Activated CD4-positive, alpha-beta T cell treated with anti-CD3 and anti-CD28 coated beads, Interleukin-2, amount 10 ng/mL, durations not matched to agents 7 days and 5 days (primary cell): Measurements from ENCODE around the gene WIPF2. TPM values are rescaled to one million over a fixed set of nuclear protein-coding genes. Genes with fewer than 3 reads are reported as not detected.
A peak's percentile ranks its signal among the peaks of the same experiment; 100 is the strongest.

ENCODE experiments used
- CTCF ChIA-PET: fragments of 350-600 bp; sonication (Branson Sonifier 250); formaldehyde crosslinking; loops from one replicate; lab custom pipeline; 2021; ENCODE audit warnings: antibody characterized with exemption; lab: Charles Lee
- POLR2A ChIA-PET: fragments of 350-600 bp; sonication (Branson Sonifier 250); formaldehyde crosslinking; loops from one replicate; lab custom pipeline; 2021; ENCODE audit warnings: antibody characterized with exemption; lab: Charles Lee
- DNase-seq: peaks from one replicate; pipeline ENCODE4 v3.0.0-alpha.2; 2020
- H3K27ac Mint-ChIP-seq: one replicate; pipeline ENCODE4 v1.8.0; 2021; ENCODE audit warnings: mild to moderate bottlenecking, moderate library complexity, mixed read lengths
- H3K27me3 Mint-ChIP-seq: one replicate; pipeline ENCODE4 v1.8.0; 2021; ENCODE audit warnings: mixed read lengths
- H3K36me3 Mint-ChIP-seq: one replicate; pipeline ENCODE4 v1.8.0; 2021; ENCODE audit warnings: low read depth, mixed read lengths
- H3K4me1 Mint-ChIP-seq: one replicate; pipeline ENCODE4 v1.8.0; 2021; ENCODE audit warnings: mixed read lengths
- H3K4me3 Mint-ChIP-seq: one replicate; pipeline ENCODE4 v1.8.0; 2021; ENCODE audit warnings: mild to moderate bottlenecking, moderate library complexity, mixed read lengths
- H3K9me3 Mint-ChIP-seq: one replicate; pipeline ENCODE4 v1.8.0; 2021; ENCODE audit warnings: mixed read lengths
- total RNA-seq, 2 experiments: library from RNA; stranded (reverse); gene quantifications; one replicate each; pipeline ENCODE4 v1.2.3, GENCODE V29; 2021

WIPF2 gene
- total RNA-seq, 2 experiments from 2014 or later = 23.7 to 26.7 TPM

DNA sequence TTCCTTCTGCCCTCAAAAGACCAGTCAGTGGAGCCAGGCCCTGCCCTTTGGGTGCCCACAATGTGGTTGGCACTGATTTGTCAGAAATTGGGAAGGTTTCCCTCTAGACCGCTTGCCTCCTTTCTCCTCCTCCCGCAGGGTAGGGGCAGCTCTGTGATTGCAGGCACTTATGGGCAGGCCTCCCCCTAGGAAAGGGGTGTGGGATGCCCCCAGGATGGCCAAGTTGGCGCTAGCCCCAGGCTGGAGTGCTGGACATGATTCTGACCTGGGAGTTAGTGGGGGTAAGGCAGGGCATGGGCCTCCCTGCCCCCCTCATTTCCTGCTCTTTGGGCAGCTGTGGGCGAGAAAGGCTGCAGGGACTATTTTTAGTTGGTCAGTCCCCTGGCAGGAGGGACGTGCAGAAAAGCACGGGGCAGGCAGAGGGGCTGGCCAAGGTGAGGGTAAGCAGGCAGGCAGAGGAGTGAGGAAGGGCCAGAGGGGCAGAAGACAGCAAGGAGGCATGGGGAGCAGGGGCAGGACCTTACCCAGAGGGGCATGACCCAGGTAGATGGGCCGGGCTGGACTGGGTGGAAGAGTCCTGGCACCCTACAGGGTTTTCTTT is 93.1 kb downstream of the WIPF2 start:
- CTCF ChIA-PET = interaction anchor here (0.5 to 4.2 kb wide), 6 partner anchors 9 to 43 kb away, joined by 3 to 22 read pairs (median 3); no protein-coding TSS in a partner anchor
- Mint-ChIP-seq H3K9me3 (no peaks in the 10 kb centered on the region), H3K4me1 (peaks cover 55% of the 10 kb centered on the region), H3K27me3 (no peaks in the 10 kb centered on the region), H3K27ac (peak overlapping the region; percentile 42), H3K36me3 (no peaks in the 10 kb centered on the region), H3K4me3 (no peak overlapping the region)
- no peak for DNase-seq
- POLR2A ChIA-PET = no interaction called here

GRCh38 chr17:40312893-40313667 is 94.0 kb downstream of the WIPF2 start:
- Mint-ChIP-seq H3K27me3 (no peaks in the 10 kb centered on the region), H3K4me1 (peaks cover 62% of the 10 kb centered on the region), H3K27ac (no peak overlapping the region), H3K36me3 (no peaks in the 10 kb centered on the region), H3K9me3 (no peaks in the 10 kb centered on the region), H3K4me3 (no peak overlapping the region)
- ChIA-PET CTCF (interaction anchor here (0.5 to 4.2 kb wide), 4 partner anchors 9 to 42 kb away, joined by 3 to 22 read pairs (median 4); no protein-coding TSS in a partner anchor), POLR2A (no interaction called here)
- DNase-seq = no peak

GRCh38 chr17:40313668-40314583 is 94.8 kb downstream of the WIPF2 start:
- Mint-ChIP-seq H3K36me3 (peaks cover 2% of the 10 kb centered on the region), H3K27ac (peak overlapping the region; percentile 75), H3K4me3 (no peak overlapping the region), H3K4me1 (peaks cover 62% of the 10 kb centered on the region), H3K9me3 (no peaks in the 10 kb centered on the region), H3K27me3 (no peaks in the 10 kb centered on the region)
- POLR2A ChIA-PET = no interaction called here
- no peak for DNase-seq
- CTCF ChIA-PET = interaction anchor here (1.1 to 4.2 kb wide), 3 partner anchors 41 to 265 kb away, joined by 4 to 22 read pairs (median 13); no protein-coding TSS in a partner anchor

GRCh38 chr17:40314584-40314956 is 95.5 kb downstream of the WIPF2 start:
- H3K4me1 Mint-ChIP-seq = peaks cover 62% of the 10 kb centered on the region
- peak overlapping the region; percentile 75 for H3K27ac Mint-ChIP-seq
- peak; percentile 67 for DNase-seq
- no peaks in the 10 kb centered on the region for H3K9me3 Mint-ChIP-seq
- no peak overlapping the region for H3K4me3 Mint-ChIP-seq
- no peaks in the 10 kb centered on the region for H3K27me3 Mint-ChIP-seq
- peaks cover 8% of the 10 kb centered on the region for H3K36me3 Mint-ChIP-seq
- CTCF ChIA-PET = interaction anchor here (1.1 to 2.6 kb wide), 4 partner anchors 26 to 265 kb away, joined by 3 to 13 read pairs (median 4); no protein-coding TSS in a partner anchor
- POLR2A ChIA-PET = no interaction called here

DNA sequence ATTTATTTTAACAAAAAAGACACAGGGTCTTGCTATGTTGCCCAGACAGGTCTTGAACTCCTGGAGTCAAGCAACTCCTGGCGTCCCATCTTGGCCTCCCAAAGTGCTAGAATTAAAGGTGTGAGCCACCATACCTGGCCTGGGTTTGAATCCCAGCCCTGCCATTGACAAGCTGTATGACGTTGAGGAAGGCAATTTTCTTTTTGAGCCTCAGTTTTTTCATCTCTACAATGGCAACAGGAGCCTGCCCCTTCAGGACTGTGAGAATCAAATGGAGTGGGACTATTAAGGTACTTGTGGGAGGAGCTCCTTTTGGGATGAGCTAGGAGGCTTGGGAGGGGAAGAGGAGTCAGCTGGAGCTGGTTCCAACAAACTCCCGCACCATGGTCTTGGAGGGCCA is 96.1 kb downstream of the WIPF2 start:
- H3K4me3 Mint-ChIP-seq = no peak overlapping the region
- peaks cover 67% of the 10 kb centered on the region for H3K4me1 Mint-ChIP-seq
- CTCF ChIA-PET = interaction anchor here (0.6 to 3.3 kb wide), 9 partner anchors 9 to 264 kb away, joined by 3 to 32 read pairs (median 4); no protein-coding TSS in a partner anchor
- no peaks in the 10 kb centered on the region for H3K27me3 Mint-ChIP-seq
- peaks cover 13% of the 10 kb centered on the region for H3K36me3 Mint-ChIP-seq
- H3K27ac Mint-ChIP-seq = no peak overlapping the region
- no peaks in the 10 kb centered on the region for H3K9me3 Mint-ChIP-seq
- POLR2A ChIA-PET = no interaction called here
- DNase-seq = no peak

DNA sequence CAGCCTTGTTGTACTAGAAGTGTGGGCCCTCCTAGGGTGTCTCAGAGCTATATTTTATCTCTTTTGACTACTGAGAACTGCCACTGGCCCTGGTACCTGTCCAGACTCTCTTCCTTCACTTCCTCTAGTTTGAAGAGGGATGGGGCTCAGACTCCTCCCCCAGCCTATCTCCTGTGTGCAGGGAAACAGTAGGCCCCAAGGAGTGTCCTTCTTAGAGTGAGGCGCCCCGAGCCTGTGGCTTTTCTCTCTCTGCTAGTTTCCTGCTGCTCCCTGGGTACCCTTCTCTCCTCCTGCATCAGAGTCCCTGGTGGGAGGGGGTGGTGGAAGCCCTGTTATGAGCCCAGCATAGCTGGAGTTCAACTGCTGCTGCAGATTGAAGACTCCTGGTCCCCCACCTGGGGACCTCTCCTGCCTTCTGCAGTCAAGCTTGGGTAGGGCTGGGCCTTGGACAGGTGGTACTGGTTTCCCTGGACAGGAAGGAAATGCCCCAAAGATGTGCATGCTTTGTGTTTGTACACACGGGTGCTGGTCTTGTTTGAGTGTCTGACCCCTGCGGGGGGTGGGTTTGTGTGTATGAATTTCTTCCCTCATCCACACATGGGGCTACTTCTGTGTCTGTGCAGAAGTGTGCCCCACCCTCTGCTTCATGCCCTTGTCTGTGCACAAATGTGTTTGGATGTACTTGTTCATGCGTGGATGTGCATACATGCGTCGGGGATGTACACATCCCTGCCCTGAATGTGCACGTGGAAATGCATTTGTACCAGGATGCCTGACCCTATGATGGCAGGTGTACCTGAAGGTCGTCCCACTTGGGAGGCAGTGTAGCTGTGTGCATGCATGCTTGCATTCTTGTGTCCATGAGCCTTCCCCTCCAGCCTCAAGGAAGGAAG is 96.8 kb downstream of the WIPF2 start:
- peak overlapping the region; percentile 66 for H3K27ac Mint-ChIP-seq
- no peaks in the 10 kb centered on the region for H3K27me3 Mint-ChIP-seq
- ChIA-PET CTCF (interaction anchor here (0.6 to 3.3 kb wide), 9 partner anchors 9 to 124 kb away, joined by 3 to 32 read pairs (median 4); no protein-coding TSS in a partner anchor), POLR2A (no interaction called here)
- H3K4me1 Mint-ChIP-seq = peaks cover 72% of the 10 kb centered on the region
- H3K4me3 Mint-ChIP-seq = no peak overlapping the region
- H3K36me3 Mint-ChIP-seq = peaks cover 21% of the 10 kb centered on the region
- no peaks in the 10 kb centered on the region for H3K9me3 Mint-ChIP-seq
- peak; percentile 30 for DNase-seq

- H3K27ac Mint-ChIP-seq = no peak overlapping the region
- peaks cover 69% of the 10 kb centered on the region for H3K4me1 Mint-ChIP-seq
- no peak for DNase-seq
- H3K9me3 Mint-ChIP-seq = no peaks in the 10 kb centered on the region
- ChIA-PET CTCF (interaction anchor here (0.7 to 3.3 kb wide), 14 partner anchors 10 to 248 kb away, joined by 3 to 32 read pairs (median 4); partner anchors contain the start of gene CDC6), POLR2A (no interaction called here)
- H3K36me3 Mint-ChIP-seq = peaks cover 24% of the 10 kb centered on the region
- peak overlapping the region; percentile 99 for H3K4me3 Mint-ChIP-seq
- H3K27me3 Mint-ChIP-seq = no peaks in the 10 kb centered on the region
Measured at GRCh38 chr17:40316571-40317344, 97.7 kb downstream of the WIPF2 start.

DNA sequence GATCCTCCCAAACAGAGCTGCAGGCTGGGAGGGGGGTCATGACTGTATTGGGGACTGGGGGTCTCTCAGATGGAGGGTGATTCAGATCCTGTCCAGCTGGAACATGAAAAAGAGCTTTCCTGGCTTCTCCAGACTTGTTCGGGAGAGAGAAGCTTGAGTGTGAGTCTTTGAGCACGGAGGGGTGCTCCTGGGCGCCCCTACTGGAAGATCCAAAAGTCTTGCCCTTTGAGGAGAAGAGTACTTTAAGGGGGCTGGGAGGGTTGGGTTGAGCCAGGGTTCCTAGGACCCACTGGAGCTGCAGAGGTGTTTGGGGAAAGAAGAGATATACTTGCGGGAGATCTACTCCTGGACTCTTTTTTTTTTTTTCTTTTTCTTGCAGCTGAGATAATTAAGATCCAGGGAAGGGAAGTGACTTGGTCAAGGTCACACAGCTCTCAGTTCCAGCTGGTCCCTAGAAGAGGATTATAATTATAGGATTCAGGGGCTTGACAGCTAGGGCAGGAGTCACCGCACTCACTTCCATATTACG is 98.3 kb downstream of the WIPF2 start:
- POLR2A ChIA-PET = no interaction called here
- peak; percentile 56 for DNase-seq
- no peaks in the 10 kb centered on the region for H3K9me3 Mint-ChIP-seq
- CTCF ChIA-PET = interaction anchor here (0.7 to 3.3 kb wide), 13 partner anchors 10 to 247 kb away, joined by 3 to 32 read pairs (median 4); partner anchors contain the start of gene CDC6
- peak overlapping the region; percentile 99 for H3K4me3 Mint-ChIP-seq
- peaks cover 28% of the 10 kb centered on the region for H3K36me3 Mint-ChIP-seq
- H3K27me3 Mint-ChIP-seq = no peaks in the 10 kb centered on the region
- peaks cover 62% of the 10 kb centered on the region for H3K4me1 Mint-ChIP-seq
- H3K27ac Mint-ChIP-seq = peak overlapping the region; percentile 96

GRCh38 chr17:40317880-40318829 is 99.1 kb downstream of the WIPF2 start:
- Mint-ChIP-seq H3K27ac (peak overlapping the region; percentile 96), H3K9me3 (no peaks in the 10 kb centered on the region), H3K4me1 (peaks cover 64% of the 10 kb centered on the region), H3K4me3 (peak overlapping the region; percentile 99), H3K36me3 (peaks cover 30% of the 10 kb centered on the region), H3K27me3 (no peaks in the 10 kb centered on the region)
- peak; percentile 93 for DNase-seq
- ChIA-PET CTCF (interaction anchor here (0.9 to 3.3 kb wide), 11 partner anchors 9 to 246 kb away, joined by 3 to 32 read pairs (median 4); partner anchors contain the start of gene CDC6), POLR2A (no interaction called here)

- ChIA-PET POLR2A (no interaction called here), CTCF (interaction anchor here (0.6 to 1.4 kb wide), 6 partner anchors 12 to 552 kb away, joined by 3 to 5 read pairs (median 3); no protein-coding TSS in a partner anchor)
- Mint-ChIP-seq H3K9me3 (no peaks in the 10 kb centered on the region), H3K4me1 (peaks cover 64% of the 10 kb centered on the region), H3K27ac (peak overlapping the region; percentile 96), H3K36me3 (peaks cover 30% of the 10 kb centered on the region), H3K27me3 (no peaks in the 10 kb centered on the region), H3K4me3 (peak overlapping the region; percentile 99)
- no peak for DNase-seq
Measured at GRCh38 chr17:40318830-40319391, 99.8 kb downstream of the WIPF2 start.
